Hematopoietic multipotent progenitor cell treated with erythropoietin and hydrocortisone succinate and interleukin-3 and kit ligand, for 8 days (in vitro differentiated cells): ENCODE data around the gene CCDC196.
"Not testable (repeated sequence)": the region's sequence is repeated elsewhere in the genome, so short reads cannot be mapped to it uniquely, and the experiment has no call there.

ENCODE experiments used
- DNase-seq: peaks from one replicate; pipeline ENCODE4 v3.0.0-alpha.2; 2015

The CCDC196 gene

DNA sequence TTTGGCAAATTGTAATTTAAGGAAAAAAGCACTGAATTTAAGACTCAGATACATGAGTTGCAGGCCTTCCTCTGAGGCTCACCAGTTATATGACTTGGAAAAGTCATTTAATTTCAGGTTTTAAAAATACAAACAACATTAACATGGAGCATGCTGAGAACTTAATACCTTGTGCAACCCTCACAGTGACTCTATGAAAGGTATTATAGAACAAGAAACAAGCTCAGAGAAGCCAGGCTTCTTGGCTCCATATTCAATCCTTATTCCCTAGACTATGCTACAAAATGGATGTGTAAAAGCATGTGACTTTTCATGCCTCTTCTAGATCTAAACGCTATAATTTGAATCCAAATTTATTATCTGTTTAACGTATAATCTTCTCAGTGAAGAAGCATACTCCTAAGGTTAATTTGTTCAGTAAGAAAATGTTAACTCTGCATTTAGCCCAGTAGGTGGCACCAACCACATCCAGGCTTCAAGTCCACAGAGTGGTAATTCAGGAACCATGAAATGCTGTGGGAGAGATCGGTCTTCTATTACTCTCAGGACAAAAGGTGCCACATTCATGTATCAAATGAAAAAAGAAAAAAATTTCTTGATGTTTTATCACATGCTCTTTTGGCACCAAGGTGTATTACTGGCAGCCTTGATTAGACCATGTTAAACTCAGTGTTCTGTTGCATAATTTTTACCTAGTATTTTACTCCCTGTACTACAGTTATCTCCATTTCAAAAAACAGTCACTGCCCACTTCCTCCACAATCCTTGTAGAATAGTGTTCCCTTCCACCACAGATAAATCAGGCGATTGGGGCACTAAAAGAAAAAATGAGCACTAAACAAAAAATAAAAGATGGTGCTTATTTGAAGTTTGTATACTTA lies 9.3 kb downstream of the CCDC196 start:
- DNase-seq, result peak; percentile 81

DNA sequence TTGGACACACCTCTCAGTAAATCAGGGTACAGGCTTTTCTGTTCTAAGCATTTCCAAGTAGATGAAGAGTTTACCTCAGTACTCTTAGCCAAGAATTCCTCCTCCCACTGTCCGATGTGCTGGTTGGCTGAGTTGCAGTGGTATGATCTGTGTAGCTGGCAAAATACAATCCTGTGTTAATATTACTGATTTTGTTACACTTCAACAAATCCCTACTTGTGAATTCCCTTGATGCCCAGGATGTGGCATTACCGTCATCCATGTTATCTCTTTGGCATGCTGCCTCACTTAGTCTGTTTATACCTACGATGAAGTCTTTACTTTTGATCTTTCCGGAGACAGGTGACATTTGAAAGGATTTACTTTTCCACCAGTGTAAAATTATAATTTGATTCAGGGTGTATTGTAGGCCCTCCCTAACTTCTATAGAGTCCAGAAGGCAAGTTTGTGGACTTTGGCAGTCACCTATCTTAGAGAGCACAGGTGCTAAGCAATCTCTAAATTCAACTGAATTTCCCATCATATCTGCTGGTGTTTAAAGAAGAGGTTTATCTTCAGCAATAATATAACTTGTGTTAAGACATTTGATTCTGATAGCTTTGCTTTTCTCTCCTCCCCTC lies 10.1 kb downstream of the CCDC196 start:
- DNase-seq, result no peak

DNA sequence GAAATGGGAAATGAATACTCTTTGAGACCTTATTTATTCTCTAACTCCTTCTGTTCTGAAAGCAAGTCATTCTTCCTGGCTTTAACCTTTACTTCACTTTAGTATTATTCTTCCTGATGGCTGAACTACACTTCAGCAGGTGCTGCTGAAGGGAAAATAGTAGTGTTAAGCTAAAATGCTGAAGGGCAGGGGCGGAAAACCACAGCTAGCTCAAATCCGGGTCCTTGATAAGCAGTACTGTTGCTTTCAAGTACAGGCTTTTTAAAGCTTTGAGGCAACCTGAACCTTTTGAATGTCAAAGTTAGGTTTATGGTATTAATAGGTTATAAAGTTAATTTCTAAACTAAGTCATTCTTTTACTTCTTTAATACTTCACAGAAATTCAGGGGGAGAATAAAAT lies 10.7 kb downstream of the CCDC196 start:
- no peak for DNase-seq

DNA sequence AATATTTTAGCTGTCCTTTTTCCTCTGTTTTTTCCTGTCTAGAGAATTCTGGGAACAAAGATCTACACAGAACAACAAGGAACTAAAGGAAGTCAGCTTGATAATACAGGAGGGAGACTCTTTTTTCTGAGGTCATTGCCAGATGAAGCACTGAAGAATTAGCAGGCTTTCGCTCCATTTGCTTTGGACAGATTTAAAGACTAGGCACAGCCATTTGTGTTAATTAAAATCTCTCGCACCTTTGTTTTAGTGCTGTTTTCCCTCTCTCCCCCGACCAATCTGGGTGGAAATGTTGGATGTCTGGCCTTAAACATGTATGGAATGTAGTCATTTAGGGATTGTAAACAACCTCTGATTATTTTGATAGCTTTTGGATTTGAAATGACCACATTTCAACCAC lies 12.1 kb downstream of the CCDC196 start:
- DNase-seq, result no peak

DNA sequence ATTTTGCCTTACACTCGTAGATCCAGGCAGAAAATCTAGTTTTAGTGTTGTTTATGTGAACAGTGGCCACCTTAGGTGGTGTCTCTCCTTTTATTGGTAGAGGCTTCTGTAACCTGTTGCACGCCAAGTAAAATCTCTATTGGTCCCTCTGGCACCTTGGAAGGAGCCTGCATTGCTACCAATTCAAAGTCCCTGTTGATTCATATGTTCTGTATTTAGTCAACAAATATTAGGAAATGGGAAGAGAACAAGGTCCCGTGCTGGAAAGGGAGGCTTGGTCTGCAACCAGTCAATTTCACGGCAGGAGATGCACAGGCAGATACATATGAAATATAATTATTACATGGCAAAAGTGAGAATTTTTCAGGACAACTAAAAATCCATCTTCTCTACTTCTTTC lies 15.4 kb downstream of the CCDC196 start:
- no peak for DNase-seq

DNA sequence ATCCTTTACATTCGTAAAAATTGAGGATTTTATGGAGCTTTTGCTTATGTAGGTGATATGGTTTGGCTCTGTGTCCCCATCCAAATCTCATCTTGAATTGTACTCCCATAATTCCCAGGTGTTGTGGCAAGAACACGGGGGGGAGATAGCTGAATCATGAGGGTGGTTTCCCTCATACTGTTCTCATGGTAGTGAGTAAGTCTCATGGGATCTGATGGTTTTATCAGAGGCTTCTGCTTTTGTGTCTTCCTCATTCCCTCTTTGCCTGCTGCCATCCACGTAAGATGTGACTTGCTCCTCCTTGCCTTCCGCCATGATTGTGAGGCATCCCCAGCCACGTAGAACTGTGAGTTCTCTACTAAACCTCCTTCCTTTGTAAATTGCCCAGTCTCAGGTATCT lies 16.7 kb downstream of the CCDC196 start:
- not testable (repeated sequence) for DNase-seq

DNA sequence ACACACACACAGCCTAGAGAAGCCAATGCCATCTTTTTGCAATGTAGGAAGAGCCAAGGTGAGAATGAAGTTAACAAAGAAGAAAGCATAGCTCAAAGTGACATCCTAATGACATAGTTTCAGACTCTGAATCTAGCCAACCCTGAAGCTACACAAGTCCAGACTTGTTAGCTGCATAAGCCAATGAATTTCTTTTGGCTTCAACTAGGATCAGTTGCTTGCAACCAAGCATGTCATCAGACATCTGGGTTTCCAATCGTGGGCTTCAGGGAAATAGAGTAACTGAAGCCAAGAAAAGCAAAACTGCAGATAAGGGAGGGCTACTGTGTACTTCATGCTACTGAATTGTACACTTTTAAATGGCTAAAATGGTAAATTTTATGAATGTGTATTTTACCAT lies 17.4 kb downstream of the CCDC196 start:
- DNase-seq, result peak; percentile 21

DNA sequence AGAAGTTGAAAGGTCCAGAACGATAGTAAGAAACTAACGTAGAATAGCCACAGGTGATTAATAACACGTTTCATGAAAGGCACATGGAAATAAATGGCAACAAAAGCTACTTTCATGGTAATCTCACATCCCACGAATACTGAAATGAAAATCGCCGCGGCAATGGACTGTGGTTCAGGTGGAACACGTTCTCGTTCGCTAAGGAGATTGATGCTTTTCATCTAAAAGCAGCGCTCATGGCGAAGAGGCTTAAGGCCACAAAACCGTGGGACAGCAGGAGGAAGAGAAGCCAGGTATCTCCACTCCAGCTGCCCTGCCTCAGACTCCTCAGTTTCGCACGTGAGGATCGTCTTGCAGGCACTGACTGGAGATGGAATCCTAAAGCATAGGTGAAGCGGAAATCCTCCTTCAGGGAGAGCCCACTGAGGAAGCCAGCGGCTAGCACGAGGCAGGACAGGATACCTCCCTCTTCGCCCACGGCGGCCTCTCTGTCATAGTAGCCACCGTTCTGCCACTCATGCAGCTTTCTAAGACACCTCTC lies 21.1 kb downstream of the CCDC196 start:
- no peak for DNase-seq

DNA sequence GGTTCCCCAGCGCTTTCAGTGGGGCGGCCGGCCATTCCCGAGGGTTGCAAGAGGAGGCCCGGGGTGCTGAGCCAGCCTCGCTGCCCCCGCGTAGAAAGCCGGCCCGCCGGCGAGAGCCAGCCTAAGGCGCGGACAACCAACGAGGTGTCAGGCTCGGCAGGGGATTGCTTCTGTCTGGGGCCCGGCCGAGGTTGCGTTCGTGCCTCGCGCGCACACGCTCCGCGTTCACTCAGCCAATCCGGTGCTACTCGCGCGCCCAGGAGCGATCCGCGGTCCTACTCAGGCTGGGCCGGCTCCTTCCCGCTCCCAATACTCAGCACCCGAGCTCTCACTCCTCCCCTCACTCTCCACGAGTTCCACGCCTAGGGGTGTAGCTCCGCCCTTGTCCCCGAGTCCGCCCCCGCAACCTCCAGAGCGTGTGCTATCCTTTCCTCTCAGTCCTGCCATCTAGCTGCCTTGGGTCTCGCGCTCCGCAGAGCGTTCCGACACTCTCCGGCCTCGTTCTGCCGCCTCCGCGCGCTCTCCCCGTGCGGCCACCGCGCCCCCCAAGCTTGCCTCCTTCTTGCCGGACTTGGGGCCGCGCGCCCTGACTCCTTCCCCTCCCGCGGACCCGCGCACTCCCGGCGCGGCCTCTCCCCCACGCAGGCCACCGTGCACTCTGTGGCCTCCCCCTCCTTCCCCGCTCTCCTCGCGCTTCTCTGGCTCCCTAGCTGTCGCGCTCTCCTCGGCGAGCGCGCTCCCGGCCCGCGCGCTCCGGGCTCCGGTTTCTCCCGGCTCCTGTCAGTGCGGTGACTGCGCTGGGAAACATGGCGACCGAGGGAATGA lies 21.8 kb downstream of the CCDC196 start, which contains the start of gene GPHN:
Gene GPHN (plus strand): TSS at position 426 of the 825 bp plus-strand sequence.
- peak; percentile 98 for DNase-seq

DNA sequence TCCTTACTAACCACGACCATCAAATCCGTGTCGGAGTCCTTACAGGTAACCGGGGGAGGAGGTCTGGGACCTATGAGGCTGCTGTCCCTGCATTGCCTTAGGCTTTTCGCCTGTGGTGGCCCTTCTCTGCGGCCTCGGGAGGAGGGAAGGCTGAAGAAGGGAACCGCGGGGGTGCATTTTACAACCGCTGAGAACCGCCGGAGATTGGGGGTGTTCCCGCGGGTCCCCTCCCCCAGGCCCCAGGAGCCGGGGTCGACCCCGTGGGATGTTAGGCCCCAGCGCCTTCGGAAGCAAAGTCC lies 22.3 kb downstream of the CCDC196 start:
- no peak for DNase-seq

DNA sequence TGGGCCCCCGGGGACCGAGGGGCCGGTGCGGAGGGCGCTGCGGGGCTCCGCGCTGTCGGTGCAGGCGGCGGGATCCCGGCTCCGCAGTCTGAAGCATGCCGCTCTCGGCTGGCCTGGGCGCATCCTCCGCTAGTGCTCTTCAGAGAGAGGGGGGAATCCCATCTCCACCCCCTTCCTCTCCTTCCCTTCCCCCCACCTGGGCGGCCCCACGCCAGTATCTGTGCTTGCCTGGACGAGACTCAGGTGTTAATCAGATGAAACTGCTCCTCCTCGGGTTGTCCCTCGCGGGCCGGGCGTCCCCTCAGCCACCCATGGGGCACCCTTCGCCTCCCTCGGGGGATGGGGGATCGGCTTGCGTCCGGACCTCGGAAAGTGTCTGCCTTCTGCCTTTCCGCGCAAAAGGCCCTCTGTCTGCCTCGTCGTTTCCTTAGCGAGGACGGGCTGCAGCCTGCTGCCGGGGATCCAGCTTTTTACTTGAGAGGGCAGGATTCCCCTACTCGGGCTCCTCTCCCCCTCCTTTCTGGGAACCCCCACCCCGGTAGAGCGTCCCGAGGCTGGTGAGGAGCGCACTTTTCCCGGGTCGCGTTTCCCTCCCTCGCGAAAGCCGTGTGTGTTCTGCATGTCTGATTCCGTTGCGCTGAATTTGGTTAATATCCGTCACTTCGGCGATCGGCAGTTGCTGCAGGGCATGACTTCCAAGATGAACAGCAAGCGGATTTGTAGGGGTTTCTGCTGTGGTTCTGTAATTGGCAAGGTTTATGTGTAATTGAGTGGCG lies 22.9 kb downstream of the CCDC196 start:
- DNase-seq, result peak; percentile 21

DNA sequence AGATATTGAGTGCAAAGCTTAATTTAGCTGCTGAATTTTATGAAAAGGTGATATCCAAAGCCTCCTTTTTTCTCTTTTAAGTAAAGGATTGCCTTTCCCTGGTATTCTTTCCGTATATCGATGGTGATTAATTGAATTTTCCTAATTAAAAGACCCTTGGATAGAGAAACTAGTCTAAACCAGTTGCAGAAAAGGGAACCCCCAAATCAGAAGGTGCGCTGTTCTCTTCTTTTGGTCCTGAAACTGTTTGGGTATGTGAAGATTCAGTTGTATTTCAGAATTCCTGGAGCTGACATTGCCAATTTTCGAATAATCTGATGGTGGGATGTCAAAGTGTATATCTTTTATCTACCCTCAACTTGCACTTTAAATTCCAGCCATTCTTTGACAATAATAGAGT lies 23.7 kb downstream of the CCDC196 start:
- peak; percentile 10 for DNase-seq

DNA sequence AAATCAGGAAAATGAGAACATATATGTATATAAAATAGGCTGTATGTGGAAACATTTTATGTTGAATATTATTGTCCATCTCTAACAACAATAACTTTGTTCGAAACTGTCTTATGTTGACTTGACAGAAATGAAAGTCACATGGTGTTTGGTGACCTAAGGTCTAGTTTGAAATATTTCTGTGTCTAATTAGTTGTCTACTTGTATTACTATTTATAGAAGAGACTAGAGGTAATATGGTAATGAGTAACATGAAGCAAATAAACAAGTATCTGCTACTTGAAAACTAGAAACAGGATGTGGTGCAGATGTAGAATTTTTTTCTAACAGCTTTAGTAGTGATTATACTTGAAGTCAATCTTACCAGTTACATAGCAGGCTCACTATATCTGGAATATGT lies 25.7 kb downstream of the CCDC196 start:
- DNase-seq, result no peak

DNA sequence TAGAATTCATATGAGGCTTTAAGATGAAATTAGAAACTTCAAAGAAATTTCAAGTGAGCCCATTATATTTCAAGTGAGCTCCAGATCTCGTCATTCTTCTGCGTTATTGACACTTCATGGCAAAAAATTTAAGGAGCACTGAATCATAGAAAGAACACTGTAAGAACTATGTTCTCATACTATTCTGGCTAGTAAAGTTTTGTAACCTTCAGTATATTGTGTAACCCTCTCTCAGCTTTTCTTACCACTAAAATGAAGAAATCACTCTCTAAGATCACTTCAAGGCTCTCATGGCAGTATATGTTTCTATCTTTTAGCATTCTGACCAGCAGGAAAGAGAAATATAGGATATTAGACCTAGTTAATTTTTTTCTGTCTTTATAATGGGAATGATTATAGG lies 28.0 kb downstream of the CCDC196 start:
- DNase-seq, result peak; percentile 11

DNA sequence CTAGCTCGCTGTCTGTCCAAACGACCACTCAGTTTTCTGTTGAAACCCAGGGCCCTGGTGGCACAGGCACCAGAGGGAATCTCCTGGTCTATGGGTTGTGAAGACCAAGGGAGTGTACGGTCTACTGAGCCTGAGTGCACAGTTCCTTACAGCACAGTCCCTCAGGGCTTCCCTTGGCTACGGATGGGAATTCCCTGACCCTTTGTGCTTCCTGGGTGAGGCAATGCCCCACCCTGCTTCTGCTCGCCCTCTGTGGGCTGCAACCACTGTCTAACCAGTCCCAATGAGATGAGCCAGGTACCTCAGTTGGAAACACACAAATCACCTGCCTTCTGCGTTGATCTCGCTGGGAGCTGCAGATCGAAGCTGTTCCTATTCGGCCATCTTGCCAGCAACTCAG lies 44.4 kb downstream of the CCDC196 start:
- DNase-seq, result no peak

DNA sequence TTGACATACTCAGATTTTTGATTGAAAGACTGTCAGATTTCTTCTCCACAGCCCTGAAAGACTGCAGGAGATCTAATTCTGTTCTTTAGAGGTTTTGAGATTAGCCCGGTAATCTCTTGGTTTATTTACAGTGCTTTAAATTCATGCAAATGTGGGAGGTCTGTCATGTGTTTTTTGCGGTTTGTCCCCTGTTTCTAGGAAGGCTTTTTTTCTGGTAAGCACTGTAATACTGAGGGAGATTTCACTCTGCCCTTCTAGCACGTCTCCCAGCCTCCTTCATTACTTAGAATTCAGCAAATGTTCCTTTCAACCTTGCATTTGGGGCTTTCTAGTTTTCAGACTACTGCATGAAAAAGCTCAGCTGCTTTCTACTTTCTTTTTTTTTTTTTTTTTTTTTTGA lies 52.9 kb downstream of the CCDC196 start:
- no peak for DNase-seq

DNA sequence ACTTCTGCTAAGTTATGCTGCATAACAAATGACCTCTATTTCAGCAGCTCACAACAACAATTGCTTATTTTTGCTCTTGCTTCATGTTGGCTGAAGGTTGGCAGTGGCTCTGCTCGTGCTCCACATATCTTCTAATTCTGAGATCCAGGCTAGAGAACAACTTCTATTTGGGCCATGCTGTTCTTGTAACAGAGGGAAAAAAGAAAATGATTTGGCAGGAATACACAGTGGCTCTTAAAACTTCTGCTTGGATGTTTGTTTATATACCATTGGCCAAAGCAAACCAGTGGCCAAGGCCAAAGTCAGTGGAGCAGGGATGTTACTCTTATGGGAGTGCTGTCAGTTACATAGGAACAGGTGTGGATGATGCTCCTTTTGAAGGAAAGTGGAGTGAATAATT lies 53.9 kb downstream of the CCDC196 start:
- no peak for DNase-seq

DNA sequence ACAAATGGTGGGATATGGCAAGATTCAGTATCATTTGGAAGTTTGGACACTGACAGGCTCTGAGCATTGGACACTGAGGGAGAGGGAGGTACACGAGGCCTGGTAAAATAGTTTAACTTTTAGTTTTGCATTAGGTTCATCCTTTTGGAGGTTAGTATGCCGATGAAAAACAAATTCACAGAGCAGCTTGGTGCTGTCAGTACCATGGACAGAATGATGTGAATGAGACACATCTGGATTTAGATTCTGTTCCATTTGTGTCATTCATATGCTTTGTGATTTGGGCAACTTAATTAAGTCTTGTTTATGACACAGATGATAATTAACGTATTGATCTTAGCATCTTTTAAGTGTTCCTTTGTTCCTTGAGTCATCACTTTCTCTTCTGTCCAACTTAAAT lies 55.5 kb downstream of the CCDC196 start:
- DNase-seq, result no peak

DNA sequence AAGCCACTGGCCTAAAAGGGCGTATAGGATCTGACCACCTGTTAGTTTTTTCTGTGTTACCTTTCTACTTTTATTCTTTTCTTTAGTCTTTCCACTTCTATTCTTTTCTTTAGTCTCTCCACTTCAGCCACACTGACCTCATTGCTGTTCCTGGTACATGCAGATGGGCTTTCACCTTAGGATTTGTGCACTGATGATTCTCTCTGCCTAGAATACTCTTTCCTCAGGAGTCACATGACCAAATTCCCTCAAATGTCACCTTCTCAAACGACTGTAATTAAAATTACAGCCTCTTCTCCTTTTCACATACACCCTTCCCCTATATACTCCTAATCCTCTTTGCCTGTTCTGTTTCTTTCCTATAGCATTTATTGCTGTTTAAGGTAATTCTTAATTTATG lies 57.8 kb downstream of the CCDC196 start:
- DNase-seq, result no peak

DNA sequence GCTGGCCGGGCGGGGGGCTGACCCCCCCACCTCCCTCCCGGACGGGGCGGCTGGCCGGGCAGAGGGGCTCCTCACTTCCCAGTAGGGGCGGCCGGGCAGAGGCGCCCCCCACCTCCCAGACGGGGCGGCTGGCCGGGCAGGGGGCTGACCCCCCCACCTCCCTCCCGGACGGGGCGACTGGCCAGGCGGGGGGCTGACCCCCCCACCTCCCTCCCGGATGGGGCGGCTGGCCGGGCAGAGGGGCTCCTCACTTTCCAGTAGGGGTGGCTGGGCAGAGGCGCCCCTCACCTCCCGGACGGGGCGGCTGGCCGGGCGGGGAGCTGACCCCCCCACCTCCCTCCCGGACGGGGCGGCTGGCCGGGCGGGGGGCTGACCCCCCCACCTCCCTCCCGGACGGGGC lies 59.0 kb downstream of the CCDC196 start:
- DNase-seq, result not testable (repeated sequence)

DNA sequence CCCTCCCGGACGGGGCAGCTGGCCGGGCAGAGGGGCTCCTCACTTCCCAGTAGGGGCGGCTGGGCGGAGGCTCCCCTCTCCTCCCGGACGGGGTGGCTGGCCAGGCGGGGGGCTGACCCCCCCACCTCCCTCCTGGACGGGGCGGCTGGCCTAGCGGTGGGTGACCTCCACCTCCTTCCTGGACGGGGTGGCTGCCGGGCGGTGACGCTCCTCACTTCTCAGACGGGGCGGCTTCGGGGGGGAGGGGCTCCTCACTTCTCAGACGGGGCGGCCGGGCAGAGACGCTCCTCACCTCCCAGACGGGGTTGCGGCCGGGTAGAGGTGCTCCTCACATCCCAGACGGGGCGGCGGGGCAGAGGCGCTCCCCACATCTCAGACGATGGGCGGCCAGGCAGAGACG lies 59.6 kb downstream of the CCDC196 start:
- not testable (repeated sequence) for DNase-seq
